BE2C (cell line): ENCODE measurements around the gene GMPS.
"Not testable (repeated sequence)": the region's sequence is repeated elsewhere in the genome, so short reads cannot be mapped to it uniquely, and the experiment has no call there.

Source experiments
- DNase-seq: peaks from one replicate; pipeline ENCODE4 v3.0.0-alpha.2; 2020
- H3K27me3 ChIP-seq: fragments of 250-450 bp; sonication (Bioruptor Pico); 2 replicates; pipeline ENCODE4 v1.5.1; 2020; ENCODE audit warnings: mild to moderate bottlenecking
- H3K36me3 ChIP-seq: fragments of 250-450 bp; sonication (Bioruptor Pico); 2 replicates; pipeline ENCODE4 v1.5.1; 2020; ENCODE audit warnings: mild to moderate bottlenecking
- H3K4me1 ChIP-seq: fragments of 250-450 bp; sonication (Bioruptor Pico); 2 replicates; pipeline ENCODE4 v1.5.1; 2020
- H3K4me3 ChIP-seq: 2 replicates; pipeline ENCODE4 v1.5.1; 2011; ENCODE audit warnings: low read depth, low read length
- H3K9me3 ChIP-seq: fragments of 250-450 bp; sonication (Bioruptor Pico); 2 replicates; pipeline ENCODE4 v1.5.1; 2020
- TF ChIP-seq, protein P1 (sequence below): IDR thresholded peaks from 2 replicates; pipeline ENCODE4 v1.5.1; 2012; ENCODE audit warnings: mild to moderate bottlenecking, low read depth, low read length

Gene GMPS

DNA sequence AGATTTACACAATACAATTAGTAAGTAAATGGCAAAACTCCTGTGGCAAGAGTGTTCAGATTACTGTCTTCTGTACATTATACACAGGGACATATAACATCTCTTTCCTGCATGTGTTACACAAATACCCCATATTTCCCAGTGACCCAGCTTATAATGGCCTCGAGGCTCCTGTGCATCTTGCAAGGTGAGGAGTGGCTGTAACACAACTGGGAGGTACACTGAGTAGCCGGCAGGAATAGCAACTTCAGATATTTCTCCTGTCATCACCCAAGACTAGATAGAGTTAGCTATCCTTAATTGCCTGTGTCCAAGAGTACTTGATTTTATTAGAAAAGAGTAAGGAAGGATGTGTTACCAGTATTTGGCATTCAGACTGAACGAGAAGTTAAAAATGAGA, 5.6 kb downstream of the GMPS start:
- DNase-seq = no peak
- H3K4me1 ChIP-seq = no peaks in the 10 kb centered on the region
- H3K9me3 ChIP-seq = no peaks in the 10 kb centered on the region
- no peaks in the 10 kb centered on the region for H3K27me3 ChIP-seq
- TF ChIP-seq, protein P1, sequence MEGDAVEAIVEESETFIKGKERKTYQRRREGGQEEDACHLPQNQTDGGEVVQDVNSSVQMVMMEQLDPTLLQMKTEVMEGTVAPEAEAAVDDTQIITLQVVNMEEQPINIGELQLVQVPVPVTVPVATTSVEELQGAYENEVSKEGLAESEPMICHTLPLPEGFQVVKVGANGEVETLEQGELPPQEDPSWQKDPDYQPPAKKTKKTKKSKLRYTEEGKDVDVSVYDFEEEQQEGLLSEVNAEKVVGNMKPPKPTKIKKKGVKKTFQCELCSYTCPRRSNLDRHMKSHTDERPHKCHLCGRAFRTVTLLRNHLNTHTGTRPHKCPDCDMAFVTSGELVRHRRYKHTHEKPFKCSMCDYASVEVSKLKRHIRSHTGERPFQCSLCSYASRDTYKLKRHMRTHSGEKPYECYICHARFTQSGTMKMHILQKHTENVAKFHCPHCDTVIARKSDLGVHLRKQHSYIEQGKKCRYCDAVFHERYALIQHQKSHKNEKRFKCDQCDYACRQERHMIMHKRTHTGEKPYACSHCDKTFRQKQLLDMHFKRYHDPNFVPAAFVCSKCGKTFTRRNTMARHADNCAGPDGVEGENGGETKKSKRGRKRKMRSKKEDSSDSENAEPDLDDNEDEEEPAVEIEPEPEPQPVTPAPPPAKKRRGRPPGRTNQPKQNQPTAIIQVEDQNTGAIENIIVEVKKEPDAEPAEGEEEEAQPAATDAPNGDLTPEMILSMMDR = no peak
- H3K4me3 ChIP-seq = no peak overlapping the region
- H3K36me3 ChIP-seq = peaks cover under 1% of the 10 kb centered on the region; the same call in 1 of the 2 replicates

DNA sequence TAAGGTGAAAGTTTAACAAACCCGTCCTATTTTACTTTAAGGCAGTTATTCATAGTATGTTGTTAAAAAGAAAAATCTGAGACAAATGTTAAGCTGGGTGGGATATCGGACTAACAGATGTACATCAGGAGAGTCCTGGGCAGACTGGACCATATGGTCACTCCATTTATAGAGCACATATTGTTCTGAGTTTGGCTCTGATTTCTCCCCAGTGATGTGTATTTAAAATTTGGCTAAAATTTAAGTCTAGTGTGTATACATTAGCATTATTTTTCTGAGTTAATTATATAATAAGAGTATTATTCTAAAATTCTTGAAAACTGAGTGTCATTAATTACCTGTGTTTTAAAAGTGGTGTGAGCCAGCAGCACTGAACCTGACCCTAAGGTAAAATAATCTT, 6.1 kb downstream of the GMPS start:
- Histone ChIP-seq H3K27me3 (no peaks in the 10 kb centered on the region), H3K4me1 (peaks cover 3% of the 10 kb centered on the region), H3K4me3 (no peak overlapping the region), H3K9me3 (no peaks in the 10 kb centered on the region), H3K36me3 (no peaks in the 10 kb centered on the region)
- TF ChIP-seq, protein P1 = no peak
- no peak for DNase-seq

DNA sequence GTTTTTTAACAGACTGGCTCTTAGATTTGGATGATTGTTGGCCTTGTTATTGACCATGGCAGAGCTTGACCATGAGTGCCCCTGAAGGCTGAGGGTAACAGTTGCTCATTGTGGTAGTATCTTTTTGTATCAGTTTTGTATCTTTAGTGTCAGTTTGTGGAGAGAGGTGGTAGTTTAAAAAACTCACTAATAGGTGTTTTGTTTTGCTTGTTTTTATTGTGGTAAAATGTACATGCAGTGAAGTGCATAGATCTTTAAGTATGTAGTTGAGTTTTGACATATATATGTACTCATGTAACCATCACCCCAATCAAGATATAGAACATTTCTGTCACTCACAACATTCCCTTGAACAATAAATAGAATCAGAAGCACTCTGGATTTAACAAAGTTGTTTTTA, 9.8 kb downstream of the GMPS start:
- Histone ChIP-seq H3K4me3 (no peak overlapping the region), H3K27me3 (no peaks in the 10 kb centered on the region), H3K9me3 (no peaks in the 10 kb centered on the region), H3K4me1 (peaks cover 6% of the 10 kb centered on the region), H3K36me3 (no peaks in the 10 kb centered on the region)
- TF ChIP-seq, protein P1 = no peak
- no peak for DNase-seq

DNA sequence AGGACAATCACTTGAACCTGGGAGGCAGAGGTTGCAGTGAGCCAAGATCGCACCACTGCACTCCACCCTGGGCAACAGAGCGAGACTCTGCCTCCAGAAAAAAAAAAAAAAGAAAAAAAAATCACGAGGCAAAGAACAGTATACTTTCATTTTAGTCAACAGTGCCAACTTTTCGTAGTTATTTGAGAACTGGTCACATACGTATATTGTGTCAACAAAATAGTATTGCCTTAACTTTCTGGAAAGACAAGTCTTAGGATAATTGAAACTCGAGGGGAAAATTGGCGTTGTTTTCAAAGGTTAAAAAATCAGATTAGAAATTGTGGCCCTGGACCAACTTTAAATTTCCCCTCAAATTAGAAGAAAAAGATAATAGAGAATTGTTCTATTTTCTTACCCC, 13.8 kb downstream of the GMPS start:
- no peaks in the 10 kb centered on the region for H3K27me3 ChIP-seq
- TF ChIP-seq, protein P1 = no peak
- H3K4me3 ChIP-seq = no peak overlapping the region
- H3K36me3 ChIP-seq = no peaks in the 10 kb centered on the region
- DNase-seq = no peak
- peaks cover 8% of the 10 kb centered on the region for H3K4me1 ChIP-seq
- H3K9me3 ChIP-seq = no peaks in the 10 kb centered on the region

DNA sequence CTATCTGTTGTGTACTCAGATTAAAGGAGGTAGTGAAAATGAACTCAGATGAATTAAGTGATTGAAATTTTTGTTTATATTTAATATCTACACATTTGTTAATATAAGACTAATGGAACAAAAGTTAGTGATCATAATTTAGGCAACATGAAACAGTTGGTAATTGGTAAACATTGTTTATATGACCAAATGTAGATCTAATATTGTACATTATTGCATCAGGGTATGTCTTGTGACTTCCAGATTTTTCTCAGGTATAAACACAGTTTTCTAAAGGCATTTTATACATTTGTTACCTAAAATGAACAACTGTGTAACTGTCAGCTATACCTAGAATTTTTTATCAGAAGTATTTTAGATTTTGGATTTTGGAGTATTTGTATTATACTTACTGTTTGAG, 14.8 kb downstream of the GMPS start:
- no peak overlapping the region for H3K4me3 ChIP-seq
- no peaks in the 10 kb centered on the region for H3K27me3 ChIP-seq
- TF ChIP-seq, protein P1 = no peak
- peaks cover 9% of the 10 kb centered on the region for H3K4me1 ChIP-seq
- no peaks in the 10 kb centered on the region for H3K36me3 ChIP-seq
- DNase-seq = no peak
- H3K9me3 ChIP-seq = no peaks in the 10 kb centered on the region

DNA sequence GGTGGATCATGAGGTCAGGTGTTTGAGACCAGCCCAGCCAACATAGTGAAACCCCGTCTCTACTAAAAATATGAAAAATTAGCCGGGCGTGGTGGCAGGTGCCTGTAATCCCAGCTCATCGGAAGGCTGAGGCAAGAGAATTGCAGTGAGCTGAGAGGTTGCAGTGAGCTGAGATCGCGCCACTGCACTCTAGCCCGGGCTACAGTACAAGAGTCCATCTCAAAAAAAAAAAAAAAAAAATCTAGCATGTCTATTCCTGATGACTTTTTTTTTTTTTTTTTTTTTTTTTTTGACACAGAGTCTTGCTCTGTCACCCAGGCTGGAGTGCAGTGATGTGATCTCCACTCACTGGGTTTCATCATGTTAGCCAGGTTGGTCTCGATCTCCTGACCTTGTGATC, 15.9 kb downstream of the GMPS start:
- H3K4me1 ChIP-seq = peaks cover 14% of the 10 kb centered on the region
- not testable (repeated sequence) for H3K4me3 ChIP-seq, H3K9me3 ChIP-seq, H3K27me3 ChIP-seq, DNase-seq, H3K36me3 ChIP-seq

DNA sequence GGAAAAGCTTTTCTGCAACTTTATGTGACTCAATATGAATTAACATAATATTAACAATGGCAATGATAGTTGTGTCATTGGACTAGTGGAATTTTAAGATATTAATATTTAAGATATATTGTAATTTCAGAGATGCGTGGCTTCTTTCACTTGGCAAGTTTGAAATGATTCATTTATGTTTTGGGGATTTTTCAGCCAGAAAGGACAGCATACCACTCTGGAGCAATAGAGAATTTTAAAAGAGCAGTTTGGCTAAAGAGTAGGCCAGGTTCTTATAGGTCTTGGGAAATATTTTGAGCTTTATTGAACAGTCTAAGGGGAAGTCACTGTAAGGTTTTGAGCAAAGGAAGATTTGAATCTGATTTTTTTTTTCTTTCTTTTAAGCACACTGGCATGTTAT, 16.5 kb downstream of the GMPS start:
- no peaks in the 10 kb centered on the region for H3K9me3 ChIP-seq
- TF ChIP-seq, protein P1 = no peak
- no peaks in the 10 kb centered on the region for H3K27me3 ChIP-seq
- no peak for DNase-seq
- no peaks in the 10 kb centered on the region for H3K36me3 ChIP-seq
- H3K4me1 ChIP-seq = peaks cover 11% of the 10 kb centered on the region
- H3K4me3 ChIP-seq = no peak overlapping the region
